Raji (cell line): ENCODE measurements around the gene IL36RN.

Experiments used
- POLR2A ChIP-seq: IDR thresholded peaks from 2 replicates; pipeline ENCODE4 v1.6.1; 2011; ENCODE audit warnings: low read depth, low read length, control low read depth; ENCODE audit not compliant: insufficient read depth

Gene IL36RN

DNA sequence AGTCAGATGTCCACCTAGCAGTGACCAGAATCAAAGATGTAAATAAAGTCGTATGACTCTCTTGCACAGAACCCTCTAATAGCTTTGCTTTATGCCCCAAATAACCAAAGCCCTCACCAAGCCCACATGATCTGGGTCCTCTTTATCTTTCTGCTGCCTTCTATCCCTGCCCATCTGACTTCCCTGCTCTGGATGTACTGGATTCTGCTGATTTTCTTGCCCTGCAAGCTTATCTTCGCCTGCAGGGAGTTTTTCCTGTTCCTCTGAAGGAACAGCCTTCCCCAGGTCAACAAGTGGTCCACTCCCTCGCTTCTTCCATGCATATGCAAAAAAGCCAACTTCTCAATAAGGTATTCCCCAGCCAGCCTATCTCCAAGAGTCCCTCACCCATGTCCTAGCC is 25.0 kb upstream of the IL36RN start:
- TF ChIP-seq POLR2A: no peak

DNA sequence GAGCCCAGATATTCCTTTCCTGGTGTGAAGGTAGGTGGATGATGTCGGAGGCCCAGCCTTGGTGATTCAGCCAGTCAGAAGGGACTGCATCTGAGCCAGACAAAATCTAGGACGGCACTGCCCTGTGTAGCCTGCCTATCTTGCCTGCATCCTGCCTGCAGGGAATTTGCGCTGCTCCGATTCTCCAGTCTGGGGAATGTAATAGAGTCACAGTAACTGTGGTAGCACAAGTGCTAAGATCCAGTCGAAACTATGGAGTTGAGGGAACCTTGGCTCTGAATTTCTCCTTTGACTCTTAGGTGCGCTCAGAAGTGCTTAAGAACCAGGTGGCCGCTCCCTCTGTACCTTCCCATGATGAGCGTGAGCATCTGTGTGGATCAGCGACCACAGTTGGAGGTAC is 22.2 kb upstream of the IL36RN start:
- no peak for TF ChIP-seq POLR2A

- no peak for TF ChIP-seq POLR2A
Measured at GRCh38 chr2:113038291-113038690, 20.7 kb upstream of the IL36RN start.

GRCh38 chr2:113039158-113039557 is 19.8 kb upstream of the IL36RN start:
- TF ChIP-seq POLR2A: no peak

- TF ChIP-seq POLR2A: no peak
Measured at GRCh38 chr2:113039719-113040118, 19.3 kb upstream of the IL36RN start.

DNA sequence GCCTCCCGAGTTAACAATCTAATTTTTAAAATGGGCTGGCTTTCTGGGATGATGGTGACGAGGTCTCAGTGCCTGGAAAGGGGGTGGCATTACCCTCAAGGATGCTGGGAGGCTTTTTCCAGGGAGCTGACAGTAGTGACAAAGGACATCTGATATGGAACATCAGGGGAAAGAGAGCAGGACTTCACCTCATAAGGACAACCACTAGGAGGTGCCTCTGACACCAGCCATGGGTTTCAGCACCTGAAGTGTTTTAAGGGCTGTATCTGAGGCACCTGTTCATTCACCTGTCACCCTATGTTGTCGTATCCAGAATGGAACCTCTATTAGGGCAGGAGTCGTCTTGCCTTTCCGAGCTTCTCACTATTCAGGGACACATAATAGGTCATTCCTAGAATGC is 17.1 kb upstream of the IL36RN start:
- no peak for TF ChIP-seq POLR2A

GRCh38 chr2:113046465-113046864 is 12.5 kb upstream of the IL36RN start:
- no peak for TF ChIP-seq POLR2A

GRCh38 chr2:113050921-113051895 is 7.8 kb upstream of the IL36RN start:
- TF ChIP-seq POLR2A: no peak

DNA sequence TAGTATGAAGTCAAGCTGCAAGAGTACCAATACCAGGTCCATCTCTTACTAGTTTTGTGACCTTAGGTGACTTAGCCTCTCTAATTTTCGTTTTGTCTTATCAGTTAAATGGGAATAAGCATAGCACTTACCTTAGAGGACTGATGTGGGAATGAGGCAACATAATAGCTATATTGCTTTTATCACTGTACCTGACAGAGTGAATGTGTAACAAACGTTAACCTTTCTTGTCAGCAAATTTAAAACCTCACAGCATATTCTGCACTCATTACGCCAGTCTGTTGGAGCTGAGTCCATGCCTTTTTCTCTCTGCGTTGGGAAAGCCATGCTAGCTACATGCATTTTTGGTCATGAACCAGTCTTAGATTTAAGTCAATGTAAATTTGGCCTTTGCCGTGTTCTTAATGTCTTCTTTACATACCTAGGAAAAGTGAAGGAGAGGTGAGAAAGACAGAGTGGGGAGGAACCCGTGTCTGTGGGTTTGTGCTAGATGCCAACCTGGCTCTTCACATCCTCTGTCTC is 6.5 kb upstream of the IL36RN start, which contains the start of gene IL36B:
TSS of gene IL36B (minus strand) at position 472 of the 522 bp plus-strand sequence.
- no peak for TF ChIP-seq POLR2A

DNA sequence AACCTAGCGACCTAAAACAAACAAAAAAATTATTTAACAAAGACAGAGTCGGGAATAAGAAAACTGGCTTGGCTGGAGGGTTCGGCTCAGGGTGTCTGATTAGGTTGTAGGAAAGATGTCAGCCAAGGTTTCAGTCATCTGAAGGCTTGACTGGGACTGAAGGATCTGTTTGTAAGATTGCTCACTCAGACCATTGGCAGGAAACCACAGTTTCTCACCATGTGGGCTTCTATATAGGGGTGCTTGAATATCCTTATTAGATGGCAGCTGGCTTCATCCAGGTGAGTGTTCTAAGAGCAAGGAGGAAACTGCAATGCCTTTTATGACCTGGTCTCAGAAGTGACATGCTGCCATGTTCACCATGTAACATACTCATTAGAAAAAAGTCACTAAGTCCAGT is 5.3 kb upstream of the IL36RN start:
- TF ChIP-seq POLR2A: no peak

- TF ChIP-seq POLR2A: no peak
Measured at GRCh38 chr2:113054066-113054465, 4.9 kb upstream of the IL36RN start.

DNA sequence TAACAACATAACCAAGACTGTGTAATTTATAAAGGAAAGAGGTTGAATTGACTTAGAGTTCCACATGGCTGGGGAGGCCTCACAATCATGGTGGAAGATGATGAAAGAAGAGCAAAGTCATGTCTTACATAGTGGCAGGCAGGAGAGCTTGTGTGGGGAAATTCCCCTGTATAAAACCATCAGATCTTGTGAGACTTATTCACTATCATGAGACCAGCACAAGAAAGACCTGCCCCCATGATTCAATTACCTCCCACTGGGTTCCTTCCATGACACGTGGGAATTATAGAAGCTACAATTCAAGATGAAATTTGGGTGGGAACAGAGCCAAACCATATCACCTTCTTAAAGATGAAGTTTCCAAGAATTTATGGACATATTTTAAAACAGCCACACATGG is 2.5 kb upstream of the IL36RN start:
- TF ChIP-seq POLR2A: no peak

- no peak for TF ChIP-seq POLR2A
Measured at GRCh38 chr2:113057117-113057516, 1.9 kb upstream of the IL36RN start.

GRCh38 chr2:113058411-113058994 is 495 bp upstream of the IL36RN start:
- TF ChIP-seq POLR2A: no peak

DNA sequence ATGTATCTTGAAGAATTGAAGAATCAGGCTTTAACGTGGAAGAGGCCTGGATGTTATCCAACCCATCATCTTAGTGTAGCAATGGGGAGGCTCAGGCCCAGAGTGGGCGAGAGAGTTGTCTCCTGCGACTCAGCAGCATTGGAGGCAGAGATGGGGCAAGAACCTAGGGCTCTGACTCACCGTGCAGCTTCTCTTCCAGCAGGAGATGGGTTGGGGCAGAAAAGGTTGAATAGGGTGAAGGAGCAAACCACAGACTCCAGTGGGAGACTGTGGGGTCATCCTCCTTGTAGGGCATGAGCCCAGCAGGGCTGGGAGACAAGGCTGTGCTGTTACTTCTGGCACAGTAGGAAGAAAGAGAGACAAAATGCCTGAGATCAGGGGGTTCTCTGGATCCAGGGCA is 1.4 kb downstream of the IL36RN start:
- no peak for TF ChIP-seq POLR2A

- no peak for TF ChIP-seq POLR2A
Measured at GRCh38 chr2:113060796-113061195, 1.8 kb downstream of the IL36RN start.

- TF ChIP-seq POLR2A: no peak
Measured at GRCh38 chr2:113061241-113061640, 2.2 kb downstream of the IL36RN start.
